Prostate gland (tissue), 2 donors: ENCODE measurements around the gene AACS. TPM values are rescaled to one million over a fixed set of nuclear protein-coding genes. Genes with fewer than 3 reads are reported as not detected.

Source experiments
- DNase-seq: peaks from one replicate; pipeline ENCODE4 v3.0.0-alpha.2; 2019; ENCODE audit warnings: low spot score
- H3K27ac ChIP-seq, 2 donors: fragments of 200-600 bp; sonication (generic); 2 replicates each; pipeline ENCODE4 v1.5.1; 2017 to 2019
- H3K27me3 ChIP-seq: fragments of 200-600 bp; sonication (generic); replicated peaks from 2 replicates; pipeline ENCODE4 v1.5.1; 2019; ENCODE audit not compliant: insufficient read depth
- H3K36me3 ChIP-seq, 2 donors: fragments of 200-600 bp; sonication (generic); 1 replicate in 1 of 2; 2 replicates in 1 of 2; pipeline versions ENCODE4 v1.5.1 to v1.8.1; 2017 to 2019
- H3K4me1 ChIP-seq: fragments of 200-600 bp; sonication (generic); replicated peaks from 2 replicates; pipeline ENCODE4 v1.5.1; 2019
- H3K4me3 ChIP-seq, 2 donors: fragments of 200-600 bp; sonication (generic); 2 replicates each; pipeline ENCODE4 v1.5.1; 2017 to 2019
- H3K9me3 ChIP-seq: fragments of 200-600 bp; sonication (generic); 2 replicates; pipeline ENCODE4 v1.5.1; 2017
- CTCF ChIP-seq, 4 experiments: fragments of 200-600 bp in 2 of 4; fragments of 450-650 bp in 2 of 4; sonication (generic) in 2 of 4; IDR thresholded peaks; 1 replicate in 3 of 4; 2 replicates in 1 of 4; pipeline ENCODE4 v1.5.1; 2016 to 2019; ENCODE audit warnings: antibody characterized with exemption in 4 of 4, mild to moderate bottlenecking in 2 of 4, moderate library complexity in 2 of 4
- POLR2A ChIP-seq: fragments of 450-650 bp; IDR thresholded peaks from one replicate; pipeline ENCODE4 v1.6.1; 2016; ENCODE audit warnings: antibody characterized with exemption, mild to moderate bottlenecking
- POLR2AphosphoS5 ChIP-seq: sonication (generic); formaldehyde crosslinking; IDR thresholded peaks from one replicate; pipeline ENCODE4 v1.6.1; 2017; ENCODE audit warnings: antibody characterized with exemption
- WGBS: methylation state at CpG from one replicate; pipeline ENCODE4 v1.1.5; 2018; 5-methylcytosine and 5-hydroxymethylcytosine counted together
- intact Hi-C: fragments of 100-400 bp; cut with DNase I; formaldehyde crosslinking; loops from one replicate; pipeline ENCODE4 v1.14.2; 2022
- total RNA-seq, 2 donors: library from RNA; depleted of rRNA; stranded (reverse); fragments of >200 nt; gene quantifications; one replicate each; pipeline ENCODE4 v1.1.0, GENCODE V29; 2016

Gene AACS
- total RNA-seq, 2 donors from 2014 or later = 20.4 to 21.0 TPM

DNA sequence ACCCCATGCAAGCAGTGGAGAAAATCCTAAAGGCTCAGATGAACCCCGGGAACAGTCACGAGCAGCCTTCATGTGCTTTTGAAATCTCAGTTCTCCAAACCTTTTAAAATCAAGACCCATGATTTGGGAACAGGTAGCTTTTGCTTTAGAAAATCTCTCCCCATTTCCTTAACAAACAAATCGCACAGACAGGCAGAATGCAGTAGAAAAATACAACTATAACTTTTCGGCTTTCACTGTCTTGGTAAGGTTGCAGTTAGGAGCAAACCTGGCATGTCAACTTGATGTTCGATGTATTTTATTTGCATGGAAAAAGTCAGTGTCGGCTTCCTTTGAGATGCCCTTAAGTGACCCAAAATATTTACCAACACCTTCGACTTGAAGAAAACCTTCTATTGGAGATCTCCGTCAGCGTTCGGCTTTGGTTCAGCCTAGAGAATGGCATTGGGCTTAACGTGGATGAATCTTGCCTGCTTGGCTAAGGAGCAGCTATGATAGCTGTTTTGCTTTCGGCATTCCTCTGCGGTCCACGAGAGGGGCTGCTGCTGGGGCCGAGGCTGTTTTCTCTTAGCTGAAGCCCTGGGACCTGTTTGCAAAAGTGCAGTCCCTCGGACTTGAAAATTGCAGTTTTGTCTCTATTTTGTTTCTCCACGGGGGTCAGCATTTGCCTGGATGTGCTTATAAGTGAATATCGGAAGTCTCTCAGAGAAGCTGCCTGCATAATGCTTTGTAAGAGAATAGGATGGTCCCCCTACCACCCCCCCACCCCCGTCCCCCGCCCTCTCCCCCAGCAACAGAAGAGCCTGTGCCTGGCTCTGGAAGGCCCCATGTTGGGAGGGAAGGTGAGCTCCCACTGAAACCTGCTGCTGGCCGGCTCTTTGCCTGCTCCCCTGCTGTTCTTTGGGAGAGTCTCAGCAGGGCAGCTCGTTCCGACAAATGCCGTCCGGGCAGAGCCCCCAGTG is 122.8 kb downstream of the AACS start:
- Histone ChIP-seq H3K4me3 (no peak overlapping the region), H3K27me3 (peaks cover 20% of the 10 kb centered on the region)

GRCh38 chr12:125189015-125189414 is 123.8 kb downstream of the AACS start:
- no peak for DNase-seq
- intact Hi-C loops = no loop called here
- Histone ChIP-seq H3K27me3 (peaks cover 20% of the 10 kb centered on the region), H3K4me3 (no peak overlapping the region), H3K9me3 (no peaks in the 10 kb centered on the region), H3K27ac (no peak overlapping the region), H3K4me1 (peaks cover 8% of the 10 kb centered on the region), H3K36me3 (no peaks in the 10 kb centered on the region)
- TF ChIP-seq CTCF (IDR thresholded peaks at IDR 0.05) (no peak), POLR2AphosphoS5 (no peak), POLR2A (no peak)
- whole genome bisulfite sequencing = 13% methylated on average over 10 of the region's 10 CpGs

More for the DNA sequence above, 122.8 kb downstream of the AACS start:
- TF ChIP-seq POLR2AphosphoS5 (no peak), CTCF (IDR thresholded peaks at IDR 0.05) (no peak), POLR2A (no peak)
- Histone ChIP-seq H3K4me1 (peaks cover 8% of the 10 kb centered on the region), H3K9me3 (no peaks in the 10 kb centered on the region), H3K27ac (no peak overlapping the region), H3K36me3 (no peaks in the 10 kb centered on the region)
- intact Hi-C loops = no loop called here
- no peak for DNase-seq
- 5% methylated on average over 25 of the region's 25 CpGs for WGBS

DNA sequence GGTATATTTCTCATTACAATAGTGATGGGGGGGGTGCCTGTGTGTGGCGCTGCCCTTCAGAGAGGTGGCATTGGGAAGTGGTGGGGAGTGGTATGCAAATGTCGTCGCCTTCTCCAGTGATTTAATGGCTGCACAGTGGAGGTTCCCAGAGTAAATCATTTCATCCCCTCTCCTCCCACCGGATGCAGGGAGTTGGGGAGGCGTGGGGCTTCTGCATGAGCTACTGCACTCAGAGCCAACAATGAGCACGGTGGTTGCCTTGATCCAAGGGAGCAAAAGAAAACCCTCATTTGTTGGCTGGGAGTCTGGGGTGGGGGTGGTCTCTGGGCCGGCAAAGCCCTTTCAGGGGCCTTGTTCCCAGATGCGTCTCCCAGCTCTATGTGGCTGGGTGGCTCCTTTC is 124.3 kb downstream of the AACS start:
- Histone ChIP-seq H3K27ac (no peak overlapping the region), H3K4me3 (no peak overlapping the region), H3K36me3 (no peaks in the 10 kb centered on the region), H3K27me3 (peaks cover 20% of the 10 kb centered on the region), H3K9me3 (no peaks in the 10 kb centered on the region), H3K4me1 (peaks cover 8% of the 10 kb centered on the region)
- WGBS = 25% methylated on average over 8 of the region's 8 CpGs
- intact Hi-C loops = no loop called here
- TF ChIP-seq POLR2AphosphoS5 (no peak), CTCF (IDR thresholded peaks at IDR 0.05) (no peak), POLR2A (no peak)
- no peak for DNase-seq

DNA sequence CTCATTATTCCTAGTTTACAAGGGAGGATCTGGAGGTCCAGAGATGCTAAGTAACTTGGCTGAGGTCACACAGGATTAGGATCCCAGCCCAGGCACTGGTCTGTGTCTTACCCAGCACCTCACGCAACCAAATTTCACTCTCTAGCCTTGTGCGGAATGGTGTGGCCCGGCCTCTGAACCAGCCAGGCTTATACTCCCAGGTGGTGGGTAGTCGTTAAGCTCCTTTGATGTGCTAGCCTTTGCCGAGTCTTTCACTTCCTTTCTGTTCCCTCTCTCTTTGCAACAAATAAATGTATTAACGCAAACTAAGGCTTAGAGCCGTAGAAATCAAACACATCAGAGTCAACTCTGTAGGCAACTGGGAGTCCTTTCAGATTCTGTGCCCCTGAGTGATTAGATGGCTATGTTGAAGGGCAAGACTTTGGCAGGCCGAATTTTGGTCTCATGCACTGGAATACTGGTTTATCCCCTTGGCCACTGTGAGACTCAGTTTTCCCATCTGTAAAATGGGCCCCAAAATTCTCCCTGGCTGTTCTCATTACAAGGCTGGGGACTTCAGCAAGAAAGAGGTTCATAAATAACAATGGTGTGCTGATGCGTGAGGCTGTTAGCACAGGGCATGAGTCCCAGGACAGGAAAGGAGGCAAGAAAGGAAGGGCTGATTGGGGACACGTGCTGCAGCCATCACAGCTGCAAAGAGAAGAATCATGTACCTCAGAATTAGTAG is 126.3 kb downstream of the AACS start:
- no peaks in the 10 kb centered on the region for H3K36me3 ChIP-seq
- 75% methylated on average over 10 of the region's 10 CpGs for WGBS
- H3K4me3 ChIP-seq = no peak overlapping the region
- intact Hi-C loops = no loop called here
- DNase-seq = no peak
- H3K27ac ChIP-seq = no peak overlapping the region
- H3K4me1 ChIP-seq = peaks cover 8% of the 10 kb centered on the region
- TF ChIP-seq POLR2A (no peak), POLR2AphosphoS5 (no peak)
- H3K27me3 ChIP-seq = peaks cover 20% of the 10 kb centered on the region
- H3K9me3 ChIP-seq = no peaks in the 10 kb centered on the region

DNA sequence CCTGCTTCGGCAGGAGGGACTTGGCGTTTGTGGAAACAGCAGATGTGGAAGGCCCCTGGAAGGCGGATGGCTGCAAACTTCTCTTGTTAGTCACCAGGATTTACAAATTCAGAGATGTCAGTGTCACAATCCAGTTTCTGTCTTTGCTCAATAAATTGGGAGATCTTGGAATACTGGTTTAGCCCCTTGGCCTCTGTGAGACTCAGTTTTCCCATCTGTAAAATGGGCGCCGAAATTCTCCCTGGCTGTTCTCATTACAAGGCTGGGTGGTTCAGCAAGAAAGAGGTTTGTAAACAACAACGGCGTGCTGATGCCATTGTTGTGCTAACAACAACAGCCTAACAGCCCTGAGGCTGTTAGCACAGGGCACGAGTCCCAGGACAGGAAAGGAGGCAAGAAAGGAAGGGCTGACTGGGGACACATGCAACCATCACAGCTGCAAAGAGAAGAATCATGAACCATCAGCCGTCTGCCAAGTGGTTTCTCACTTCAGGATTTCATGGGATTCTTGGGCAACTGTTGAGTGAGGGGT is 127.5 kb downstream of the AACS start:
- no peak for TF ChIP-seq POLR2A
- TF ChIP-seq CTCF (IDR thresholded peaks at IDR 0.05) = no peak
- no peak for TF ChIP-seq POLR2AphosphoS5
- Histone ChIP-seq H3K27me3 (peaks cover 12% of the 10 kb centered on the region), H3K4me1 (no peaks in the 10 kb centered on the region), H3K9me3 (no peaks in the 10 kb centered on the region), H3K27ac (no peak overlapping the region), H3K4me3 (no peak overlapping the region), H3K36me3 (no peaks in the 10 kb centered on the region)
- DNase-seq = no peak
- WGBS = 61% methylated on average over 9 of the region's 9 CpGs
- intact Hi-C loops = no loop called here
